Measurements from ENCODE around the gene MYBBP1A. TPM values are rescaled to one million over a fixed set of nuclear protein-coding genes. Genes with fewer than 3 reads are reported as not detected.
A peak's percentile ranks its signal among the peaks of the same experiment; 100 is the strongest.

The MYBBP1A gene
- total and polyA plus RNA-seq, 2 experiments from 2014 or later, result 70.7 to 213 TPM

DNA sequence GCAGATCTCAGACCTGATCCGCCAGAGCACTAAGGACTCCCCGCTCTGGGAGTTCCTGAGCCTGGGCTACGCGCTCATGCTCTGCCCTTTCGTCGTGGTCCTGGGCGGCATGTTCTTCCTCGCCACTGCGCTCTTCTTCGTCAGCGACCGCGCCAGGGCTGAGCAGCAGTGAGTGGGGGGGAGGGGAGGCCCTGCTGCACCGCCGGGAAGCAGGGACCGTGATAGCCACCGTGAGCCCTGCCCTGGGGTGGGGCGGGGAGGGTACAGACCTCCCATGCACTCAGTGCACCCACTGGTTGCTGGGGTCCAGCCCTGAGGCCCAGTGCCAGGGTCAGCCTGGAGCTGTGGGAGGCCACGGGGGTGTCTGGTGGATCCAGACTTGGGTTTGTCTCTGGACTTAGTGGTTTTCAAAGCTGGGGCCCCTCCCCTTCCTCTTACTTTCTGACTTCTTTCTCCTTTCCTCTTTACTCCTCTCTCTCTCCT, 18.9 kb downstream of the MYBBP1A start:
- peak overlapping the region; percentile 50 for H3K4me3 ChIP-seq
- Mint-ChIP-seq H3K27me3 (ENCODE audit: insufficient read depth, low read depth, poor library complexity) (peaks cover 61% of the 10 kb centered on the region), H3K27ac (peak overlapping the region; percentile 56; the same call in 1 of the 2 replicates), H3K36me3 (ENCODE audit: low read depth) (peaks cover 32% of the 10 kb centered on the region), H3K4me3 (peak overlapping the region; percentile 65), H3K4me1 (peaks cover 21% of the 10 kb centered on the region), H3K9me3 (no peaks in the 10 kb centered on the region; the same call in 2 of the 3 replicates)
- no peak overlapping the region; the same call in 1 of the 2 replicates for H3K27ac ChIP-seq (ENCODE audit: low read depth)
- peaks cover 8% of the 10 kb centered on the region for H4K20me1 ChIP-seq (replicated peaks; ENCODE audit: insufficient read depth)
- ATAC-seq, result peak; percentile 38
- no peaks in the 10 kb centered on the region for H3K9me2 ChIP-seq (ENCODE audit: insufficient read depth)
- H3K79me2 ChIP-seq (replicated peaks; ENCODE audit: insufficient read depth), result no peaks in the 10 kb centered on the region
- H3K27me3 ChIP-seq (ENCODE audit: insufficient read depth), result peaks cover 13% of the 10 kb centered on the region
- H3K4me1 ChIP-seq (ENCODE audit: insufficient read depth), result peaks cover 7% of the 10 kb centered on the region; the same call in 1 of the 2 replicates
- H3F3A ChIP-seq (replicated peaks; ENCODE audit: low read depth), result peaks cover 10% of the 10 kb centered on the region
- peak overlapping the region; percentile 75 for H3K4me2 ChIP-seq
- peak; percentile 62 for DNase-seq (ENCODE audit: low spot score)
- H3K36me3 ChIP-seq (ENCODE audit: insufficient read depth), result no peaks in the 10 kb centered on the region; the same call in 1 of the 2 replicates
- H2AFZ ChIP-seq, result no peak overlapping the region
- TF ChIP-seq, protein P1, sequence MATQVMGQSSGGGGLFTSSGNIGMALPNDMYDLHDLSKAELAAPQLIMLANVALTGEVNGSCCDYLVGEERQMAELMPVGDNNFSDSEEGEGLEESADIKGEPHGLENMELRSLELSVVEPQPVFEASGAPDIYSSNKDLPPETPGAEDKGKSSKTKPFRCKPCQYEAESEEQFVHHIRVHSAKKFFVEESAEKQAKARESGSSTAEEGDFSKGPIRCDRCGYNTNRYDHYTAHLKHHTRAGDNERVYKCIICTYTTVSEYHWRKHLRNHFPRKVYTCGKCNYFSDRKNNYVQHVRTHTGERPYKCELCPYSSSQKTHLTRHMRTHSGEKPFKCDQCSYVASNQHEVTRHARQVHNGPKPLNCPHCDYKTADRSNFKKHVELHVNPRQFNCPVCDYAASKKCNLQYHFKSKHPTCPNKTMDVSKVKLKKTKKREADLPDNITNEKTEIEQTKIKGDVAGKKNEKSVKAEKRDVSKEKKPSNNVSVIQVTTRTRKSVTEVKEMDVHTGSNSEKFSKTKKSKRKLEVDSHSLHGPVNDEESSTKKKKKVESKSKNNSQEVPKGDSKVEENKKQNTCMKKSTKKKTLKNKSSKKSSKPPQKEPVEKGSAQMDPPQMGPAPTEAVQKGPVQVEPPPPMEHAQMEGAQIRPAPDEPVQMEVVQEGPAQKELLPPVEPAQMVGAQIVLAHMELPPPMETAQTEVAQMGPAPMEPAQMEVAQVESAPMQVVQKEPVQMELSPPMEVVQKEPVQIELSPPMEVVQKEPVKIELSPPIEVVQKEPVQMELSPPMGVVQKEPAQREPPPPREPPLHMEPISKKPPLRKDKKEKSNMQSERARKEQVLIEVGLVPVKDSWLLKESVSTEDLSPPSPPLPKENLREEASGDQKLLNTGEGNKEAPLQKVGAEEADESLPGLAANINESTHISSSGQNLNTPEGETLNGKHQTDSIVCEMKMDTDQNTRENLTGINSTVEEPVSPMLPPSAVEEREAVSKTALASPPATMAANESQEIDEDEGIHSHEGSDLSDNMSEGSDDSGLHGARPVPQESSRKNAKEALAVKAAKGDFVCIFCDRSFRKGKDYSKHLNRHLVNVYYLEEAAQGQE (IDR thresholded peaks at IDR 0.05; ENCODE audit: unreplicated experiment), result no peak
- TF ChIP-seq, protein P2, sequence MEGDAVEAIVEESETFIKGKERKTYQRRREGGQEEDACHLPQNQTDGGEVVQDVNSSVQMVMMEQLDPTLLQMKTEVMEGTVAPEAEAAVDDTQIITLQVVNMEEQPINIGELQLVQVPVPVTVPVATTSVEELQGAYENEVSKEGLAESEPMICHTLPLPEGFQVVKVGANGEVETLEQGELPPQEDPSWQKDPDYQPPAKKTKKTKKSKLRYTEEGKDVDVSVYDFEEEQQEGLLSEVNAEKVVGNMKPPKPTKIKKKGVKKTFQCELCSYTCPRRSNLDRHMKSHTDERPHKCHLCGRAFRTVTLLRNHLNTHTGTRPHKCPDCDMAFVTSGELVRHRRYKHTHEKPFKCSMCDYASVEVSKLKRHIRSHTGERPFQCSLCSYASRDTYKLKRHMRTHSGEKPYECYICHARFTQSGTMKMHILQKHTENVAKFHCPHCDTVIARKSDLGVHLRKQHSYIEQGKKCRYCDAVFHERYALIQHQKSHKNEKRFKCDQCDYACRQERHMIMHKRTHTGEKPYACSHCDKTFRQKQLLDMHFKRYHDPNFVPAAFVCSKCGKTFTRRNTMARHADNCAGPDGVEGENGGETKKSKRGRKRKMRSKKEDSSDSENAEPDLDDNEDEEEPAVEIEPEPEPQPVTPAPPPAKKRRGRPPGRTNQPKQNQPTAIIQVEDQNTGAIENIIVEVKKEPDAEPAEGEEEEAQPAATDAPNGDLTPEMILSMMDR (conservative IDR thresholded peaks at IDR 0.05; ENCODE audit: low read depth in 2 of 2), result no peak
- TF ChIP-seq JUNB (IDR thresholded peaks at IDR 0.05; ENCODE audit: unreplicated experiment), result no peak
- TF ChIP-seq, protein P3, sequence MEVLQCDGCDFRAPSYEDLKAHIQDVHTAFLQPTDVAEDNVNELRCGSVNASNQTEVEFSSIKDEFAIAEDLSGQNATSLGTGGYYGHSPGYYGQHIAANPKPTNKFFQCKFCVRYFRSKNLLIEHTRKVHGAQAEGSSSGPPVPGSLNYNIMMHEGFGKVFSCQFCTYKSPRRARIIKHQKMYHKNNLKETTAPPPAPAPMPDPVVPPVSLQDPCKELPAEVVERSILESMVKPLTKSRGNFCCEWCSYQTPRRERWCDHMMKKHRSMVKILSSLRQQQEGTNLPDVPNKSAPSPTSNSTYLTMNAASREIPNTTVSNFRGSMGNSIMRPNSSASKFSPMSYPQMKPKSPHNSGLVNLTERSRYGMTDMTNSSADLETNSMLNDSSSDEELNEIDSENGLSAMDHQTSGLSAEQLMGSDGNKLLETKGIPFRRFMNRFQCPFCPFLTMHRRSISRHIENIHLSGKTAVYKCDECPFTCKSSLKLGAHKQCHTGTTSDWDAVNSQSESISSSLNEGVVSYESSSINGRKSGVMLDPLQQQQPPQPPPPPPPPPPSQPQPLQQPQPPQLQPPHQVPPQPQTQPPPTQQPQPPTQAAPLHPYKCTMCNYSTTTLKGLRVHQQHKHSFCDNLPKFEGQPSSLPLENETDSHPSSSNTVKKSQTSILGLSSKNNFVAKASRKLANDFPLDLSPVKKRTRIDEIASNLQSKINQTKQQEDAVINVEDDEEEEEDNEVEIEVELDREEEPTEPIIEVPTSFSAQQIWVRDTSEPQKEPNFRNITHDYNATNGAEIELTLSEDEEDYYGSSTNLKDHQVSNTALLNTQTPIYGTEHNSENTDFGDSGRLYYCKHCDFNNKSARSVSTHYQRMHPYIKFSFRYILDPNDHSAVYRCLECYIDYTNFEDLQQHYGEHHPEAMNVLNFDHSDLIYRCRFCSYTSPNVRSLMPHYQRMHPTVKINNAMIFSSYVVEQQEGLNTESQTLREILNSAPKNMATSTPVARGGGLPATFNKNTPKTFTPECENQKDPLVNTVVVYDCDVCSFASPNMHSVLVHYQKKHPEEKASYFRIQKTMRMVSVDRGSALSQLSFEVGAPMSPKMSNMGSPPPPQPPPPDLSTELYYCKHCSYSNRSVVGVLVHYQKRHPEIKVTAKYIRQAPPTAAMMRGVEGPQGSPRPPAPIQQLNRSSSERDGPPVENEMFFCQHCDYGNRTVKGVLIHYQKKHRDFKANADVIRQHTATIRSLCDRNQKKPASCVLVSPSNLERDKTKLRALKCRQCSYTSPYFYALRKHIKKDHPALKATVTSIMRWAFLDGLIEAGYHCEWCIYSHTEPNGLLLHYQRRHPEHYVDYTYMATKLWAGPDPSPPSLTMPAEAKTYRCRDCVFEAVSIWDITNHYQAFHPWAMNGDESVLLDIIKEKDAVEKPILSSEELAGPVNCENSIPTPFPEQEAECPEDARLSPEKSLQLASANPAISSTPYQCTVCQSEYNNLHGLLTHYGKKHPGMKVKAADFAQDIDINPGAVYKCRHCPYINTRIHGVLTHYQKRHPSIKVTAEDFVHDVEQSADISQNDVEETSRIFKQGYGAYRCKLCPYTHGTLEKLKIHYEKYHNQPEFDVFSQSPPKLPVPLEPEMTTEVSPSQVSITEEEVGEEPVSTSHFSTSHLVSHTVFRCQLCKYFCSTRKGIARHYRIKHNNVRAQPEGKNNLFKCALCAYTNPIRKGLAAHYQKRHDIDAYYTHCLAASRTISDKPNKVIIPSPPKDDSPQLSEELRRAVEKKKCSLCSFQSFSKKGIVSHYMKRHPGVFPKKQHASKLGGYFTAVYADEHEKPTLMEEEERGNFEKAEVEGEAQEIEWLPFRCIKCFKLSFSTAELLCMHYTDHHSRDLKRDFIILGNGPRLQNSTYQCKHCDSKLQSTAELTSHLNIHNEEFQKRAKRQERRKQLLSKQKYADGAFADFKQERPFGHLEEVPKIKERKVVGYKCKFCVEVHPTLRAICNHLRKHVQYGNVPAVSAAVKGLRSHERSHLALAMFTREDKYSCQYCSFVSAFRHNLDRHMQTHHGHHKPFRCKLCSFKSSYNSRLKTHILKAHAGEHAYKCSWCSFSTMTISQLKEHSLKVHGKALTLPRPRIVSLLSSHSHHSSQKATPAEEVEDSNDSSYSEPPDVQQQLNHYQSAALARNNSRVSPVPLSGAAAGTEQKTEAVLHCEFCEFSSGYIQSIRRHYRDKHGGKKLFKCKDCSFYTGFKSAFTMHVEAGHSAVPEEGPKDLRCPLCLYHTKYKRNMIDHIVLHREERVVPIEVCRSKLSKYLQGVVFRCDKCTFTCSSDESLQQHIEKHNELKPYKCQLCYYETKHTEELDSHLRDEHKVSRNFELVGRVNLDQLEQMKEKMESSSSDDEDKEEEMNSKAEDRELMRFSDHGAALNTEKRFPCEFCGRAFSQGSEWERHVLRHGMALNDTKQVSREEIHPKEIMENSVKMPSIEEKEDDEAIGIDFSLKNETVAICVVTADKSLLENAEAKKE (CRISPR knock-in tag; IDR thresholded peaks at IDR 0.05), result no peak
- no peak for TF ChIP-seq STAT1 (IDR thresholded peaks at IDR 0.05; ENCODE audit: unreplicated experiment)
- TF ChIP-seq, protein P4, sequence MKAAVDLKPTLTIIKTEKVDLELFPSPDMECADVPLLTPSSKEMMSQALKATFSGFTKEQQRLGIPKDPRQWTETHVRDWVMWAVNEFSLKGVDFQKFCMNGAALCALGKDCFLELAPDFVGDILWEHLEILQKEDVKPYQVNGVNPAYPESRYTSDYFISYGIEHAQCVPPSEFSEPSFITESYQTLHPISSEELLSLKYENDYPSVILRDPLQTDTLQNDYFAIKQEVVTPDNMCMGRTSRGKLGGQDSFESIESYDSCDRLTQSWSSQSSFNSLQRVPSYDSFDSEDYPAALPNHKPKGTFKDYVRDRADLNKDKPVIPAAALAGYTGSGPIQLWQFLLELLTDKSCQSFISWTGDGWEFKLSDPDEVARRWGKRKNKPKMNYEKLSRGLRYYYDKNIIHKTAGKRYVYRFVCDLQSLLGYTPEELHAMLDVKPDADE (IDR thresholded peaks at IDR 0.05), result no peak
- no peak for TF ChIP-seq ZNF331 (CRISPR knock-in tag; IDR thresholded peaks at IDR 0.05; ENCODE audit: low read depth)
- TF ChIP-seq CREB1 (CRISPR knock-in tag; IDR thresholded peaks at IDR 0.05; ENCODE audit: low read depth), result peak; percentile 26; the same call in 1 of the 2 replicates
- no peak for TF ChIP-seq EZH2 (IDR thresholded peaks at IDR 0.05; ENCODE audit: low read depth, unreplicated experiment)
- TF ChIP-seq ZNF114 (CRISPR knock-in tag; IDR thresholded peaks at IDR 0.05), result no peak
- no peak for TF ChIP-seq NANOG (IDR thresholded peaks at IDR 0.05; ENCODE audit: borderline replicate concordance)
- peak; percentile 56 for TF ChIP-seq POLR2AphosphoS5 (IDR thresholded peaks at IDR 0.05; ENCODE audit: low read depth)
